SK-N-SH (cell line): ENCODE results near the gene TM9SF1.

Experiments used
- EZH2phosphoT487 ChIP-seq: fragments of 200-600 bp; sonication (generic); IDR thresholded peaks from 2 replicates; pipeline ENCODE4 v1.6.1; 2017; ENCODE audit warnings: low read depth, mixed run types, mild to moderate bottlenecking, antibody characterized with exemption, moderate library complexity, borderline replicate concordance
- JUND ChIP-seq: IDR thresholded peaks from 2 replicates; pipeline ENCODE4 v1.4.0; 2012
- MEF2A ChIP-seq: IDR thresholded peaks from 2 replicates; pipeline ENCODE4 v1.4.0; 2012; ENCODE audit warnings: low read depth, borderline replicate concordance
- NFIC ChIP-seq: IDR thresholded peaks from 2 replicates; pipeline ENCODE4 v1.4.0; 2012; ENCODE audit warnings: borderline replicate concordance
- RAD21 ChIP-seq: IDR thresholded peaks from 2 replicates; pipeline ENCODE4 v1.6.1; 2012; ENCODE audit warnings: mild to moderate bottlenecking, low read length
- RCOR1 ChIP-seq: fragments of 150-350 bp; IDR thresholded peaks from 2 replicates; pipeline ENCODE4 v1.6.1; 2017; ENCODE audit warnings: antibody characterized with exemption, low read length
- RFX5 ChIP-seq: IDR thresholded peaks from 2 replicates; pipeline ENCODE4 v1.6.1; 2012; ENCODE audit warnings: mild to moderate bottlenecking, improper control_type of control experiment, low read length
- SIN3A ChIP-seq: IDR thresholded peaks from 2 replicates; pipeline ENCODE4 v1.6.1; 2012; ENCODE audit warnings: low read depth, mild to moderate bottlenecking, low read length, moderate library complexity, borderline replicate concordance
- TF ChIP-seq, protein P1 (sequence below): fragments of 200-600 bp; sonication (generic); IDR thresholded peaks from 2 replicates; pipeline ENCODE4 v1.6.1; 2017; ENCODE audit warnings: antibody characterized with exemption, mild to moderate bottlenecking, moderate library complexity
- TF ChIP-seq, protein P2 (sequence below): IDR thresholded peaks from 2 replicates; pipeline ENCODE4 v1.4.0; 2012; ENCODE audit warnings: low read depth
- TF ChIP-seq, protein P3 (sequence below): fragments of 150-350 bp; IDR thresholded peaks from 2 replicates; pipeline ENCODE4 v1.6.1; 2017; ENCODE audit warnings: antibody characterized with exemption, low read length, low read depth, borderline replicate concordance
- TF ChIP-seq, protein P4 (sequence below): IDR thresholded peaks from 2 replicates; pipeline ENCODE4 v1.4.0; 2012; ENCODE audit warnings: low read depth, borderline replicate concordance
- TF ChIP-seq, protein P5 (sequence below): IDR thresholded peaks from 2 replicates; pipeline ENCODE4 v1.4.0; 2012; ENCODE audit warnings: low read depth, borderline replicate concordance

DNA sequence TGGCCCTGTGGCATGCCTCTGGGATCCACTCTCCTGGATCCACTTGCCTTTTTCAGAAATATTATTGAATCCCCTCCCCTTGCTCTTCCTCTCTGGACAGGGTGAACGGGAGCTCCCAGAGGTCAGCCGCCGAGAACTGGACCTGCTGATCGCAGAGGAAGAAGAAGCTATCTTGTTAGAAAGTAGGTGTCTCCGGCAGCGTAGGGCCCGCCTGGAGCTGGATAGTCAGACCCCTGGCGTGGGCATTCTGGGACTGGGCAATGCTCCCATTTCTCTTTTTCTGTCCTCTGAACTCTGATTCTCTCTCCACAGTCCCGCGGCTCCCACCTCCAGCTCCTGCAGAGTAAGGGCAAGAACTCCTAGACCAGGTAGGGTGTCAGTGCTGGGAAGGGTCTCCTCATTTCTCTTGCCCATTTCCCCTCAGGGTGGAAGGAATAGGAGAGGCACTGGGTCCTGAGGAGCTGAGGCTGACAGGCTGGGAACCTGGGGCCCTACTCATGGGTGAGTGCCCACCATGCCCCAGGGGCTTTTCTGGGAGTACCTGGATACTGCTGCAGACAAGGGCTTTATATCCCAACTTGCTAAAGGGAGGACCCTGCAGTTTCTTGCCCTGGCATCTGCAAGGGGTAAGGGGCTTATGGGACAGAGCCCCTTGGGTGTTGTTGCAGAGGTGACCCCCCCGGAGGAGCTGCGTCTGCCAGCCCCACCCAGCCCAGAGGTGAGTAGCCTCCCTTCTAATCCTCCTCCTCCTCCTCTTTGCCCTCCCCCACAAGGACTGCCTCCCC lies 18.0 kb downstream of the TM9SF1 start:
- TF ChIP-seq, protein P1, sequence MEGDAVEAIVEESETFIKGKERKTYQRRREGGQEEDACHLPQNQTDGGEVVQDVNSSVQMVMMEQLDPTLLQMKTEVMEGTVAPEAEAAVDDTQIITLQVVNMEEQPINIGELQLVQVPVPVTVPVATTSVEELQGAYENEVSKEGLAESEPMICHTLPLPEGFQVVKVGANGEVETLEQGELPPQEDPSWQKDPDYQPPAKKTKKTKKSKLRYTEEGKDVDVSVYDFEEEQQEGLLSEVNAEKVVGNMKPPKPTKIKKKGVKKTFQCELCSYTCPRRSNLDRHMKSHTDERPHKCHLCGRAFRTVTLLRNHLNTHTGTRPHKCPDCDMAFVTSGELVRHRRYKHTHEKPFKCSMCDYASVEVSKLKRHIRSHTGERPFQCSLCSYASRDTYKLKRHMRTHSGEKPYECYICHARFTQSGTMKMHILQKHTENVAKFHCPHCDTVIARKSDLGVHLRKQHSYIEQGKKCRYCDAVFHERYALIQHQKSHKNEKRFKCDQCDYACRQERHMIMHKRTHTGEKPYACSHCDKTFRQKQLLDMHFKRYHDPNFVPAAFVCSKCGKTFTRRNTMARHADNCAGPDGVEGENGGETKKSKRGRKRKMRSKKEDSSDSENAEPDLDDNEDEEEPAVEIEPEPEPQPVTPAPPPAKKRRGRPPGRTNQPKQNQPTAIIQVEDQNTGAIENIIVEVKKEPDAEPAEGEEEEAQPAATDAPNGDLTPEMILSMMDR, result no peak
- no peak for TF ChIP-seq JUND
- TF ChIP-seq EZH2phosphoT487, result no peak
- no peak for TF ChIP-seq RCOR1
- TF ChIP-seq RFX5, result no peak
- no peak for TF ChIP-seq MEF2A
- no peak for TF ChIP-seq SIN3A
- TF ChIP-seq, protein P2, sequence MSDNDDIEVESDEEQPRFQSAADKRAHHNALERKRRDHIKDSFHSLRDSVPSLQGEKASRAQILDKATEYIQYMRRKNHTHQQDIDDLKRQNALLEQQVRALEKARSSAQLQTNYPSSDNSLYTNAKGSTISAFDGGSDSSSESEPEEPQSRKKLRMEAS, result no peak
- TF ChIP-seq, protein P3, sequence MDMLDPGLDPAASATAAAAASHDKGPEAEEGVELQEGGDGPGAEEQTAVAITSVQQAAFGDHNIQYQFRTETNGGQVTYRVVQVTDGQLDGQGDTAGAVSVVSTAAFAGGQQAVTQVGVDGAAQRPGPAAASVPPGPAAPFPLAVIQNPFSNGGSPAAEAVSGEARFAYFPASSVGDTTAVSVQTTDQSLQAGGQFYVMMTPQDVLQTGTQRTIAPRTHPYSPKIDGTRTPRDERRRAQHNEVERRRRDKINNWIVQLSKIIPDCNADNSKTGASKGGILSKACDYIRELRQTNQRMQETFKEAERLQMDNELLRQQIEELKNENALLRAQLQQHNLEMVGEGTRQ, result no peak
- TF ChIP-seq, protein P4, sequence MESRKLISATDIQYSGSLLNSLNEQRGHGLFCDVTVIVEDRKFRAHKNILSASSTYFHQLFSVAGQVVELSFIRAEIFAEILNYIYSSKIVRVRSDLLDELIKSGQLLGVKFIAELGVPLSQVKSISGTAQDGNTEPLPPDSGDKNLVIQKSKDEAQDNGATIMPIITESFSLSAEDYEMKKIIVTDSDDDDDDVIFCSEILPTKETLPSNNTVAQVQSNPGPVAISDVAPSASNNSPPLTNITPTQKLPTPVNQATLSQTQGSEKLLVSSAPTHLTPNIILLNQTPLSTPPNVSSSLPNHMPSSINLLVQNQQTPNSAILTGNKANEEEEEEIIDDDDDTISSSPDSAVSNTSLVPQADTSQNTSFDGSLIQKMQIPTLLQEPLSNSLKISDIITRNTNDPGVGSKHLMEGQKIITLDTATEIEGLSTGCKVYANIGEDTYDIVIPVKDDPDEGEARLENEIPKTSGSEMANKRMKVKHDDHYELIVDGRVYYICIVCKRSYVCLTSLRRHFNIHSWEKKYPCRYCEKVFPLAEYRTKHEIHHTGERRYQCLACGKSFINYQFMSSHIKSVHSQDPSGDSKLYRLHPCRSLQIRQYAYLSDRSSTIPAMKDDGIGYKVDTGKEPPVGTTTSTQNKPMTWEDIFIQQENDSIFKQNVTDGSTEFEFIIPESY, result no peak
- TF ChIP-seq, protein P5, sequence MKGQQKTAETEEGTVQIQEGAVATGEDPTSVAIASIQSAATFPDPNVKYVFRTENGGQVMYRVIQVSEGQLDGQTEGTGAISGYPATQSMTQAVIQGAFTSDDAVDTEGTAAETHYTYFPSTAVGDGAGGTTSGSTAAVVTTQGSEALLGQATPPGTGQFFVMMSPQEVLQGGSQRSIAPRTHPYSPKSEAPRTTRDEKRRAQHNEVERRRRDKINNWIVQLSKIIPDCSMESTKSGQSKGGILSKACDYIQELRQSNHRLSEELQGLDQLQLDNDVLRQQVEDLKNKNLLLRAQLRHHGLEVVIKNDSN, result no peak
- no peak for TF ChIP-seq RAD21
- TF ChIP-seq NFIC, result no peak
